UCSD-AML1 (cell line): ENCODE results near the gene CFAP61.
"Not testable (repeated sequence)": the region's sequence is repeated elsewhere in the genome, so short reads cannot be mapped to it uniquely, and the experiment has no call there.

Source experiments
- DNase-seq: peaks from one replicate; lab custom pipeline; 2025; ENCODE audit not compliant: unreplicated experiment; lab: John Stamatoyannopoulos, UW

The CFAP61 gene

DNA sequence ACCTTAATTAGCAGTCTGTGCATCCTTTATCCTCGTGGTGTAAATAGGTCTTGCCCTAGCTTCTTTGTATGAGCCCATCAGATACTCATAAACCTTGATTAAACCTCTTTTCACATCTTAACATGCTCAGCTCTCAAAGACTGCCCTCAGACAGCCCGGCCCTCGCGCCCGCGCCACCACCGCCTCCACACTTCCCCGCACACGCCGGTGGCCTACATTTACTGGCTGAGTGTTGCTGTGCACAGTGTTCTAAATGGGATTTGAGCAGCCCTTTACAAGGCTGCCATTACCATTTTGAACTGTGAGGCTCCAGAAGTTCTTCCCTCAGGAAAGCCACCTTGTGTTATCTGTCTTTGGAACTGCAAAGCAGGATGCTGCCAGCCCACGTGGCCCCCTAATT is 252.6 kb downstream of the CFAP61 start:
- no peak for DNase-seq

DNA sequence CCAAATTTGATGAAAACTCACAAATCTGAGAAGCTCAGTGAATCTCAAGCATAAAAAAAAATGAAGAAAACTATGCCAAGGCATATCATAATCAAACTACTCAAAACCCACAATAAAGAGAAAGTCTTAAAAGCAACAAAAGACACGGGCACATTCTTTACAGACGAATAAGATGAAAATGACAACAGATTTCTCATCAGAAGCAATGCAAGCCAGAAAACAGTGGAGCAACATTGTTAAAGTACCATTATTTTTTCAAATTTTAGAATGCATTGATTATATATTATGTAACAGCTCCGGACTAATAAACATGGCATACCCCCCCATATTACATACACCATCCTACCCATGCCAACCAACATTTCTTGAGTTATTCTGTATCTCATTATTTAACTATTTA is 260.2 kb downstream of the CFAP61 start:
- DNase-seq = no peak

DNA sequence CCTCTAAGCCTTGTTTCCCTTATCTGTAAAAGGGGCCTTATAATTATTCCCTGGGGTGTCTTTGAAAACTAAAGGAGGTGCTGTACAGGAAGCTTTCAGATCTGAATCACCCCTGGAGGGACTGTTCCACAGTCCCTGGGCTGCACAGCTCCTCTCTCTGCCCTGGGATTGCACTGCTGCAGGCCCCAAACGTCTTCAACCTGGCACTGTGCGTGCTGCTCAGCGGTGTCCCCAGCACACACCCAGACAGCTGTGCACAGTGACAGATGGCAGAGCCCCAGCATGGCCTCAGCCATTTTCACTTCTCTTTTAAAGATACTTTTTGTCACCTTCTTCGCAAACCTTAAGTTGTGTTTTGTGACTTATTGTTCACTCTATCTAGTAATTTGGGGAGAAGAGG is 264.9 kb downstream of the CFAP61 start:
- DNase-seq = no peak

DNA sequence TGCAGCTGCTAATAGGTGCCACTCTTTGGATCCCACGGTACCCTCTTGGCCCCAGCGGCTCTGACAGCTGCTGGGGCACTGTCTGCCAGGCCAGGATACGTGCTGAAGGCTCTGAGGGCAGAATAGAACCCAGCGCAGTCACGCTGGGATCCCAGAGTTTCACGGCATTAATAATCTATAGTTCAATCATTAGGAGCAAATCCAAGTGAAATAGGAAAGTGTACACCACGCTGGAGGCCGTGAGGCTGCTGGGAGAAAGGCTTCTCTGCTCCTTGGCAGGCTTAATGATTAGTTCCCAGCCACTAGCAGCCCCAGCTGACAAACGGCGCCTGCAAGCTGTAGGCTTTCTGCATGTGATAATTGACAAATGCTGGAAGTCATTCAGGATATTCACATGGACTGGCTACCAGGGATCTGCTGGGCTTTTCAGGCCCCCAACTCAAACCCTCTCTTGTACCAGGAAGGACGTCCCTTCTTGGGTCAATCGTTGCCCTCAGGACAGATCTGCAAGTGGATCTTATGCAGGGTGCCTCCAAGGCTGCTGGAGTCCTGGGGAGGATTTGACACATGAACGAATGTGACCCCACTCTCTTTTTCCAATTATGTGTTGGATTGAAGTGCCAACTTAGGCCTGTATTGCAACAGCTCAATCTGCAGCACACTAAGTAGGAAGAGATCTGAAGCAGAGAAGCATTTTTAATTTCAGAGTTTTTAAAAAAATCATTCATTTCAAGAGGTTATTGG is 265.5 kb downstream of the CFAP61 start:
- DNase-seq = no peak

DNA sequence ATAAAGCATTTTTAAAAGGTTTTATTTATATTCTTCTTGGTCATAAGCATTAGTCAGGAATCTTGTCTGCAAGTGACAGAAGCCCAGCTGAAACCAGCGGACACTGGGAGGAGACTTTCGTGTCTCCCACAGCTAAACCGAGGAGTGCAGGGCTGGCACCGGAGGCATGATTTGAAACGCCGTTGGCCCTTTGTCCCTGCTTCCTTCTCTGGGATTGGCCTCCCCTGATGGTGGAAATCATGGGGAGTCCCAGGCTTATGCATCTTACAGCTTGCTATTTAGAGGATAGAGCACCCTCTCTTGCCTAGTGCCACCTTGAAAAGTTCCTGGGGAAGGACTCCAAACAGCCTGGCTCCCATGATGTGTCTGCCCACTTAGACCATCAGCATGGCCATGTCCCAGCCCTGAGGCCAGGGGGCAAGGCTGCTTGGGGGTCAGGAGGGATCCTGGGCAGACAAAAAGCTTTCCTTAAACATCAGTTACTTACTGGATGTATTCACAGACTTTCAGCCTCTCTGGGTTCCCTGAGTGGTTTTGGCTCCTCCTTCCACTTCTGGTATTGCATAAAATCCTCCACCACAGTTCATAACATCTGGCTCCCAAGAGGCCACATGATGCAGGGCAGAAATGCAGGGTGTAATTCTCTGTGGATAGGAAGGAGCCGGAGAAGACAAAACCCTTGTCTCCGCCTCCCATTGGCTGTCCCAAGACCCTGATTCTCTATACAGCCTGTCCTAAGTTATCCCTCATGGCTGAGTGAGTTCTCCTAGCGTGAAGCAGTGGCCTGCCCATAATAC is 266.2 kb downstream of the CFAP61 start:
- no peak for DNase-seq

DNA sequence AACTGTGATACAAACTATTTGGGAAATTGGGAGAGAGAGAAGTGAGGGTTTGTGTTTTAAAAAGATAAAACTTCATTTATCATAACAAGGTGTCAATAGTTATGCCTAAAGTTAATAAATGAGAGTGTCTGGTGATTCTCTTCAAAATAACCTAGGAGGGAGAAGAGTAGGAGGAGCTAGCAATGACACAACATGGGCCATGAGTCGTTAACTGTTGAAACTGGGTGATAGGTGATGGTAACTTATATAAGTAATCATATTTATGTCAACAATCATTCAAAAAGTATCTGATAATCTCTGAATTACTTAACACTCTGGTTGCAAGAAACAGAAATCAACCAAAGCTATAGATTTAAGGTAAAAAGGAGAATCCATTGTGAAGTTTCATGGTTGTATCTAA is 268.8 kb downstream of the CFAP61 start:
- no peak for DNase-seq

DNA sequence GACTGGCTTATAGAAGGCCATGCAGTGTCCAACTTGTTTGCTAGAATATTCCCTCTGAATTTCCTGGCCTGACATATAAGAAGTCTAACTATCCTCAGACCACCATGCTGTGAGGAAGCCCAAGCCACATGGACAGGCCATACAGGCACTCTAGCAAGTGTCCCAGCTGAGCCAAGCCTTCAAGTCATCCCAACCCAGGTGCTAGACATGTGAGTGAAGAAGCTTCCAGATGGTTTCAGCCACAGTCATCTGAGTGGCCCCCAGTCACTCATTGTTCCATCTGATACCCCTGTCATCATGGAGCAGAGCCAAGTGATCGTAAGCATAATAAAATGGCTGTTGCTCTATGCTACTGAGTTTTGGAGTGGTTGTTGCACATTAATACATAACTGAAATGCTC is 269.6 kb downstream of the CFAP61 start:
- DNase-seq = no peak

DNA sequence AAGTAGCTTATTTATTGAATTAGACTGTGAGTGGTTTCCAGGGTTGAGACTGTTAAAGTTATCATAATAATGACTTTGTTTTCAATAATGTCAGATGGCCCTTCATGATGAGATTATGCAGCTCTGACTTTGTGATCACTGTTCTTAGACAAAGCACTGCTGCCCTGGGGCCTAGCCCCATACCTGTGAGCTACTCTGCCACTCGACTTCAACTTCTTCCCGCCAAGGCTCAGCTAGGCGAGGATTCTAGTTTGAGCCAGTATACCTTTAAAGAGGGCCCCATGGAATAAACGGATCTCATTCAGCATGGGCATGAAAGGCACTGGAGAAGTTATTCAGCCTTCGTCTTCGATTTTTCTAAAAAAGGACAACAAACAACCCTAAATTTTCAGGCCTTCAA is 270.6 kb downstream of the CFAP61 start:
- DNase-seq = no peak

DNA sequence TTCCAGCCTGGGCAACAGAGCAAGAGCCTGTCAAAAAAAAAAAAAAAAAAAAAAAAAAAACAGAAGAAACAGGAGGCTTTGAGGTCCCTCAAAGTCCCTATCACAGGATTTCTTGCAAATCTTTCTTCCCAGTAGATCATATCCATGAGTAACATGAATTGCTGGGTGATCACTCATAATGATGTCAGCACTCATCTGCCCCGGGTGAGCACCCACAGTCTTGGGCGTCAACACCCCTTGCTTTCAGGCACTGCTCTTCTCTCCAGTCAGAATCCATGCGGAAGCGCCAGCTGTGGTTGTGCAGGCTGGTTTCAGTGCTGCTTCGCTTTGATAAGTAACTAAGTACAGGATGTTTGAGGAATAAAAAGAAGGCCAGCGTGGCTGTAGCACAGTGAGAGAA is 275.4 kb downstream of the CFAP61 start:
- DNase-seq = peak; percentile 18

DNA sequence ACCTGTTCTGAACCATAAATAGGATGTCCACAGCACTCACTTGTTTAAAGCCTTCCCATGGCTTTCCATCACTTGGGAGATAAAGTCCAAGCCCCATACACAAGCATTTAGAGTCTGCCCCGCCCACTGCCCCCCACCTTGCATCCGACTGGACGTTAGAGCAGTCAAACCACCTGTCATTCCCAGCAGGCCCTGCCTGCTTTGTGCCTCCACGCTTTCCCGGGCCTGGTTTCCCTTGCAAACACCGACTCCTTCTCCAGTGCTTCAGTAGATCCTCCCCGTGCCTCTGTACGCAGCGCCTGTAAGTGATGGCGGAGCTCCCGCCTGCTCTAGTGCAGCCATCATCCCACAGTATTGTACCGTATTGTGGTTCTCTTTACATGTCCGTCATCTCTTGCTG is 277.2 kb downstream of the CFAP61 start:
- DNase-seq = no peak

DNA sequence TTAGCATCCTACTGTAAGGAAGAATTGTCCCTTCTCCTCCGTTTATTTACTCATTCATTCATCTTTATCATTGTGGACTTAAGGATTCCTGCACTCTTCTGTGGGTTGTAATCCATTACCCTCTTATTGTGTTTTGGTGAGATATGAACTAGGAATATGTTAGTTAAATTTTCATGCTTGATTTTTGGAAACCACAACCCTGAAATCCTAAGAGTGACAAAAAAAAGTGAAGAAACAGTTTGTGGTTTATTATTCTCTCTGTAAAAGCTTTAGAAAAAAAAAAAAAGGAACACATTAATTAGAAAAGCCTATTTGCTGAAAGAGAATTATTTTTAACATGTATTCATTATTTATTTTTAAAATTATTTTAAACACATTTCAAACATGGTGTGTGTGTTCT is 278.8 kb downstream of the CFAP61 start:
- DNase-seq = no peak

DNA sequence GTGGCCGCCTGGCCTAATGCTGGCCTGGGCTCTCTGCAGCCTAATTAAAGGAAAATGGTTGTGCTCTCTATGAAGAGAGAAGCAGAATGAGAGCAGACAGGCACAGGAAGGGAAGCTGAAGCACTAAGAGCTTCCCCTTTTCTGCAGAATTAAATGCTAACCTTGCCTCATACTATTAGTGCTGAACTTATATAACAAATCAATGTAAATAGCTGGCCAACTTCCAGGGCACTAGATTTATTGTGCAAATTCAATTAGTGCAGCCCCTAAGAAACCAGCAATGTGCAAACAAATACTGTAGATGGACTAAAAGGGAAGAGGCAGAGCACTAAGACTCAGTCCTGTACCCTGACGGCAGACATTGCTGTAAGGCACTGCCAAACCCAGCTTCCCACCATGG is 279.5 kb downstream of the CFAP61 start:
- DNase-seq = no peak

DNA sequence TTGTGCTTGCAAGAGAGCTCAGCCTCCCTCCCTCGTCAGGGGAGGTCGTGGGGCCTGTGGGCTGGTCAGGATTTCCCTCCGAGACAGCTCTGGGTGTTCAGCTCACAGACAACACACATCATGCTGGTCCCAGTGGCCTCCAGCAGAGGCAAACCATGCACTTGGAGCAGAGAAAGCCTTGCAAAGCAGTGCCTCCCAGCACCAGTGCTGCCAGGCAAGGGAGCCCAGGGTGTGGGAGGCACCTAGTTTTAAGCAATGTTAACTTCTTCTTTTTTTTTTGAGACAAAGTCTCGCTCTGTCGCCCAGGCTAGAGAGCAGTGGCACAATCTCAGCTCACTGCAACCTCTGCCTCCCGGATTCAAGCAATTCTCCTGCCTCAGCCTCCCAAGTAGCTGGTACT is 281.5 kb downstream of the CFAP61 start:
- peak; percentile 24 for DNase-seq

DNA sequence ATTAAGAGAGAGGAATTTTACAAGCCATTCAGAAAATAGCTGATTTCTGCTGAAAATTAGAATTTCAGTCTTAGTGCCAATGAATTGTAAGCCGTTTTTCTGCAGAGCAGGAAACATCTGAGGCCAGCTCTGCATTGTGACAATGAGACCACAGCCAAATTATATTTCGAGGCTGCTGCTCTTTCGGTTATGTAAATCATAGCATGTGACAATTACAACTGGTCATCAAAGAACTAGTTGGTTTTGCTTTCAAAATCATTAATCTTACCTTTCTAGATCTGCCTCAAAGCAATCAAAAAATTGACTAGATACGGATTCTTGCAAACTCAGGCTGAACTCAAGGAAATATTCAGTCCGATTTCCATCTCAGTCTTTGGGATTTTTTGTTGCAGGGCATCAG is 282.2 kb downstream of the CFAP61 start:
- no peak for DNase-seq

DNA sequence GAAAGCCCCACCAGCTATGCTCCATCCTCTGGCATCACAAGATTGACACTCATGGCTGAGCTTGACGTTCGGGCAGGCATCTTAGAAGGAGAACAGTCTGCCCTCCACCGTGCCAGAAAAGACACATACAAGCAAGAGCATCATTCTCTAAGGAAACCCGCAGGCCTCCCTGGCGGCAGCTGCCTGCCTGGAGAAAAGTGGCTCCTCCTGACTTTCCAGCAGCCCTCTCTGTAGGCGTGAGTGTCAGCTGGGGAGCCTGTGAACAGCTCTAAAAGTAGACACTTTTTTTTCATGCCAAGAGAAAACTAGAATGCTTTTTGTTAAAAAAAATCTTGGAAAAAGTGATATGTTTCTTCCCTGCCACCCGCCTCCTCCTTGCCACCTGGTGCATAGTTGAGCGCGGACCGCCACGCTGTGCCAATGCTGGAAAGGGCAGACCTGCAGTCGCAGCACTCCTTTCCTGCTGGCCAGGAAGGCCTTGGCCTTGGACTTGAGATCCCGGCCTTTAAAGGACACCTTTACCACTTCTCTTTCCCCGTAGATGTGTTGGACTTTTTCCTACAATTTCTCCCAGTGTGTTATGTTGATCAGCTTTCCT is 285.9 kb downstream of the CFAP61 start:
- no peak for DNase-seq

DNA sequence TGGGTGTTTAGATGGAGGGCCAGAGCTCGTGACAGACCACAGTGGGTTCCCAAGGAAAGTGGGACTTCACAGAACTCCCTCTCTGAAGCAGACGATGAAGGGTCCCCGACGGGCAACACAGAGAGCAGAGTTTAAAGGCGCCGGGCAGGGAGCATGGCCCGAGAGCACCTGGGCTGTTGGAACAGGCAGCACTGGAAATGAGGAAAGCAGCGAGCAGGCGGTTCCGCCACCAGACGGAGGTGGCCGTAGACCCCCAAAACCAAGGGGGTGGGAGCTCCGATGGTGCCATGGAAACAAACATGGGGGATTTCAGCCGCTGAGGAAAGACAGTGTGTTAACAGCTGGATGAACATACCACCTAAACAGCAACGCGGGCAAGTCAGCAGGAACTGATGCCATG is 288.1 kb downstream of the CFAP61 start:
- no peak for DNase-seq

DNA sequence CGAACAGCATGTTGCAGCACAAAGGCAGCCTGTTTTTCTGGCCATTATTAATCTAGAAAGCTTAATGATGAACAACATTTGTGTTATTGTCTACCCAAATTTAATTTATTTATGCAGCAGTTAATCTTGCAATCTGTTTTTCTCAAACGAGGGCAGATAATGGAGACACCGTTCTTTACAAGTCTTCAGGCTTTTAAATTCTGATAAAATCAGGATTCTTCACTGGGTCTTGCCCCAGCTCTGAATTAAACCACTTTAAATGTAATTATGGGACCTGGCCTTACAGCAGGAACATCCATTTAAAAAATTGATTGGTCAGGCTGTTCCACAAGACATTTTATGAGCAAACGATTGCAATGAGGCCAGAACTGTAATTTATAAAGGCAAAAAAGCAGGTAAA is 289.0 kb downstream of the CFAP61 start:
- DNase-seq = no peak

DNA sequence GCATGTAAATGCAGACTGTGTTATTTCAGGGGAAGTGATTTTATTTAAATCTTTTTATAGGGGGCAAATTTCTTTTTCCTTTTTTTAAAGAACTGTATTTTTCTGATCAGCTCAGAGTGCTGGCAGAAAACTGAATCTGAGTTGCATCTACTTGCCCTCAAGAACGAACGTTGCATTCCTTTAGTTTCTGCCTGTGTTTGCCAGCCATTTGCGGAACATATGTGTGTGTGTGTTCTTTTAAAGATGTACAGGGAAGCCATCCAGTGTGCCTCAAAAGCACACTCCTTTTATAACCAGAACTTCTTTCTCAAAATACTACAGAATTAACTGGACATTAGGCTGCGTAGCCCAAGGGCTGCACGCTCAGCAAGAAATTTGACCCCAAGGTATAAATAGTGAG is 289.7 kb downstream of the CFAP61 start:
- no peak for DNase-seq

DNA sequence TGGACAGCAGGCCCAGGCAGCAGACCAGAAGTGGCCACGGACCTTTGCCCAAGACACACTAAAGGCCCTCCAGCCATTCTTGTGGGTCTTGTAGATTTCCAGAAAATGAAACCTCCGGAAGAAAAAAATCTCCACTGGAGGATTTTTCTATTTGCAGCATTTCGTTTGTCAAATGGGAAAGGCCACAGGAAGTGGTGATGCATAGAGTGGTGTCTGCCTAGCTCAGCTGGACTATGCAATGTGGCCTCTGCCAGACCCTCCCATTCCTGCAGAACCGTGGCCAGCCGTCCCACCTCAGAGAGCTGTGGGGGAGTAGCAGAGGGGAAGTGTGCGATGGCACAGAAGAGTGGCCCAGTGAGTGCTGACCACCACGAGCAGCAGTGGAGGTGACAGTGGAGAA is 291.6 kb downstream of the CFAP61 start:
- DNase-seq = peak; percentile 43

DNA sequence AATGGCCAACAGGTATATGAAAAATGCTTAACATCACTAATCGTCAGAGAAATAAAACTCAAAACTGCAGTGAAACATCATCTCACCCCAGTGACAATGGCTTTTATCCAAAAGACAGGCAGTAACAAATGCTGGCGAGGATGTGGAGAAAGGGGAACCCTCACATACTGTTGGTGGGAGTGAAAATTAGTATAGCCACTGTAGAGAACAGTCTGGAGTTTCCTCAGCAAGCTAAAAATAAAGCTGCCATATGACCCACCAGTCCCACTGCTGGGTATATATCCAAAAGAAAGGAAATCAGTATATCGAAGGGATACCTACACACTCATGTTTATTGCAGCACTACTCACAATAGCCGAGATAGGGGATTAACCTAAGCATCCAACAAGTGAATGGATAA is 292.1 kb downstream of the CFAP61 start:
- DNase-seq = no peak

DNA sequence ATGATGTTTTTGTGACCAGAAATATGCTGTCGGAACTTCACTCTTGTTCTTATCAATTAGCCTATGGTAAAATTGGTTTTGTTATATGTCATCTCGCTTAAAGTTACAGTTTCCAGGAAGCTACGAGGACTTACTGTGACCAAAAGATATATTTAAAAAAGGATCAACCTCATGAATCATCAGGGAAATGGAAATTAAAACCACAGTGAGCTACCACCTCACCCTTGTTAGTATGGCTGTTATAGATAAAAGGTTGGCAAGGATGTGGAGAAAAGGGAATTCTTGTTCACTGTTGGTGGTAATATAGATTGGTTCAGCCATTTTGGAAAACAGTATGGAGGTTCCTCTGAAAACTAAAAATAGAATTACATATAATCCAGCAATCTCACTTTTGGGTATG is 301.2 kb downstream of the CFAP61 start:
- DNase-seq = no peak

DNA sequence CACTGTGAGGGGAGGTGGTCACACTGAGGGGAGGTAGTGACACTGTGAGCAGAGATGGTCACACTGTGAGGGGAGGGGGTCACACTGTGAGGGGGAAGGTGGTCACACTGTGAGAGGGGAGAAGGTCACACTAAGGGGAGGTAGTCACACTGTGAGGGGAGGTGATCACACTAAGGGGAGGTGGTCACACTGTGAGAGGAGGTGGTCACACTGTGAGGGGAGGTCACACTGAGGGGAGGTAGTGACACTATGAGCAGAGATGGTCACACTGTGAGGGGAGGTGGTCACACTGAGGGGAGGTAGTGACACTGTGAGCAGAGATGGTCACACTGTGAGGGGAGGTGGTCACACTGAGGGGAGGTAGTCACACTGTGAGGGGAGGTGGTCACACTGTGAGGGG is 303.2 kb downstream of the CFAP61 start:
- not testable (repeated sequence) for DNase-seq
